H9 (cell line): Measurements from ENCODE around the gene SYNGAP1. TPM values are rescaled to one million over a fixed set of nuclear protein-coding genes. Genes with fewer than 3 reads are reported as not detected.

Source experiments
- DNase-seq: peaks from one replicate; pipeline ENCODE4 v3.0.0-alpha.2; 2017
- H2AFZ ChIP-seq: one replicate; pipeline ENCODE4 v1.6.1; 2013; ENCODE audit warnings: mild to moderate bottlenecking, low read length, control low read depth, moderate library complexity
- H2AK5ac ChIP-seq: 2 replicates; pipeline ENCODE4 v1.6.1; 2013; ENCODE audit warnings: low read length, control low read depth, mixed read lengths; ENCODE audit not compliant: insufficient read length
- H2BK120ac ChIP-seq: one replicate; pipeline ENCODE4 v1.6.1; 2013; ENCODE audit warnings: low read depth, mild to moderate bottlenecking, low read length, control low read depth, inconsistent platforms; ENCODE audit not compliant: poor library complexity, severe bottlenecking
- H2BK12ac ChIP-seq: 2 replicates; pipeline ENCODE4 v1.6.1; 2013; ENCODE audit warnings: low read length, control low read depth, mixed read lengths, low read depth; ENCODE audit not compliant: insufficient read length
- H2BK15ac ChIP-seq: 2 replicates; pipeline ENCODE4 v1.6.1; 2013; ENCODE audit warnings: low read depth, low read length, control low read depth
- H2BK20ac ChIP-seq: one replicate; pipeline ENCODE4 v1.6.1; 2013; ENCODE audit warnings: low read depth, mild to moderate bottlenecking, low read length, control low read depth, inconsistent platforms; ENCODE audit not compliant: poor library complexity, severe bottlenecking
- H2BK5ac ChIP-seq: 2 replicates; pipeline ENCODE4 v1.6.1; 2013; ENCODE audit warnings: low read length, control low read depth, mixed read lengths; ENCODE audit not compliant: insufficient read length
- H3K14ac ChIP-seq: 2 replicates; pipeline ENCODE4 v1.6.1; 2013; ENCODE audit warnings: low read length, control low read depth; ENCODE audit not compliant: insufficient read depth
- H3K18ac ChIP-seq: 2 replicates; pipeline ENCODE4 v1.6.1; 2013; ENCODE audit warnings: low read depth, mild to moderate bottlenecking, mixed read lengths, low read length, control low read depth; ENCODE audit not compliant: insufficient read length
- H3K23ac ChIP-seq: 2 replicates; pipeline ENCODE4 v1.6.1; 2013; ENCODE audit warnings: low read length, control low read depth, mixed read lengths, low read depth; ENCODE audit not compliant: insufficient read length
- H3K23me2 ChIP-seq: 2 replicates; pipeline ENCODE4 v1.6.1; 2013; ENCODE audit warnings: low read depth, mild to moderate bottlenecking, mixed read lengths, low read length, control low read depth; ENCODE audit not compliant: insufficient read length, poor library complexity, severe bottlenecking
- H3K27ac ChIP-seq: 2 replicates; pipeline ENCODE4 v1.5.1; 2013; ENCODE audit warnings: low read length, control low read depth, mixed read lengths, low read depth; ENCODE audit not compliant: insufficient read length
- H3K27me3 ChIP-seq: 2 replicates; pipeline ENCODE4 v1.6.1; 2013; ENCODE audit warnings: low read length, control low read depth, inconsistent platforms; ENCODE audit not compliant: insufficient read depth
- H3K4ac ChIP-seq: 2 replicates; pipeline ENCODE4 v1.6.1; 2013; ENCODE audit warnings: low read depth, mild to moderate bottlenecking, control low read depth, inconsistent platforms, low read length, moderate library complexity
- H3K4me1 ChIP-seq: 2 replicates; pipeline ENCODE4 v1.6.1; 2013; ENCODE audit warnings: low read length, control low read depth, inconsistent platforms; ENCODE audit not compliant: insufficient read depth
- H3K4me2 ChIP-seq: 2 replicates; pipeline ENCODE4 v1.6.1; 2013; ENCODE audit warnings: low read length, control low read depth, mixed read lengths; ENCODE audit not compliant: insufficient read length, insufficient read depth
- H3K56ac ChIP-seq: 2 replicates; pipeline ENCODE4 v1.6.1; 2013; ENCODE audit warnings: low read depth, mild to moderate bottlenecking, mixed read lengths, low read length, control low read depth; ENCODE audit not compliant: insufficient read length
- H3K79me1 ChIP-seq: 2 replicates; pipeline ENCODE4 v1.6.1; 2013; ENCODE audit warnings: low read depth, mild to moderate bottlenecking, moderate library complexity, low read length, control low read depth, inconsistent platforms; ENCODE audit not compliant: insufficient read depth, poor library complexity, severe bottlenecking
- H3K79me2 ChIP-seq: 2 replicates; pipeline ENCODE4 v1.6.1; 2013; ENCODE audit warnings: low read length, control low read depth, inconsistent platforms; ENCODE audit not compliant: insufficient read depth
- H3K9ac ChIP-seq: 2 replicates; pipeline ENCODE4 v1.6.1; 2013; ENCODE audit warnings: low read length, control low read depth, mixed read lengths; ENCODE audit not compliant: insufficient read length; ENCODE audit errors: extremely low read depth
- H3K9me3 ChIP-seq: one replicate; pipeline ENCODE4 v1.6.1; 2013; ENCODE audit warnings: low read depth, low read length, inconsistent platforms; ENCODE audit not compliant: control insufficient read depth
- H3T11ph ChIP-seq: one replicate; pipeline ENCODE4 v1.6.1; 2013; ENCODE audit warnings: mild to moderate bottlenecking, low read length, control low read depth, inconsistent platforms
- H4K20me1 ChIP-seq: one replicate; pipeline ENCODE4 v1.6.1; 2013; ENCODE audit not compliant: control insufficient read depth, insufficient read length, insufficient read depth
- H4K5ac ChIP-seq: 2 replicates; pipeline ENCODE4 v1.6.1; 2013; ENCODE audit warnings: low read depth, mild to moderate bottlenecking, mixed read lengths, low read length, control low read depth; ENCODE audit not compliant: insufficient read length
- H4K8ac ChIP-seq: replicated peaks from 2 replicates; pipeline ENCODE4 v1.6.1; 2013; ENCODE audit warnings: low read length, control low read depth, mixed read lengths, low read depth; ENCODE audit not compliant: insufficient read length
- H4K91ac ChIP-seq: 2 replicates; pipeline ENCODE4 v1.6.1; 2013; ENCODE audit warnings: low read depth, mild to moderate bottlenecking, moderate library complexity, mixed read lengths, low read length, control low read depth; ENCODE audit not compliant: insufficient read length
- H3K27ac Mint-ChIP-seq, 3 experiments: 2 replicates in 2 of 3; 3 replicates in 1 of 3; pipeline ENCODE4 v1.8.0; 2020 to 2021; ENCODE audit warnings: mixed read lengths in 3 of 3, mild to moderate bottlenecking in 1 of 3, moderate library complexity in 1 of 3
- H3K27me3 Mint-ChIP-seq: 2 replicates; pipeline ENCODE4 v1.8.0; 2021; ENCODE audit warnings: low read depth, mild to moderate bottlenecking, moderate library complexity, mixed read lengths
- H3K36me3 Mint-ChIP-seq, 3 experiments: 2 replicates in 2 of 3; 3 replicates in 1 of 3; pipeline ENCODE4 v1.8.0; 2020 to 2021; ENCODE audit warnings: low read depth in 3 of 3, mixed read lengths in 3 of 3; ENCODE audit not compliant: insufficient read depth in 1 of 3
- H3K4me1 Mint-ChIP-seq, 2 experiments: 2 replicates each; pipeline ENCODE4 v1.8.0; 2020; ENCODE audit warnings: mixed read lengths in 2 of 2
- H3K4me3 Mint-ChIP-seq, 2 experiments: 2 replicates in 1 of 2; 3 replicates in 1 of 2; pipeline ENCODE4 v1.8.0; 2020 to 2021; ENCODE audit warnings: mild to moderate bottlenecking in 2 of 2, mixed read lengths in 2 of 2, moderate library complexity in 1 of 2
- H3K9me3 Mint-ChIP-seq, 2 experiments: 2 replicates in 1 of 2; 3 replicates in 1 of 2; pipeline ENCODE4 v1.8.0; 2020; ENCODE audit warnings: mild to moderate bottlenecking in 2 of 2, mixed read lengths in 2 of 2, moderate library complexity in 1 of 2
- CTCF ChIP-seq: fragments of 200-600 bp; sonication (generic); conservative IDR thresholded peaks from 3 replicates; pipeline ENCODE4 v1.8.0; 2021; ENCODE audit warnings: antibody characterized with exemption, mild to moderate bottlenecking
- WGBS: extraction: QIAGEN DNeasy Blood & Tissue Kit; methylation state at CpG from one replicate; pipeline ENCODE4 v1.1.7; 2013; ENCODE audit warnings: missing lambda C conversion rate, low lambda C conversion rate, mixed read lengths; ENCODE audit not compliant: insufficient read length; ENCODE audit errors: extremely low coverage; 5-methylcytosine and 5-hydroxymethylcytosine counted together
- total RNA-seq: library from RNA; stranded (reverse); gene quantifications from 2 replicates; pipeline ENCODE4 v1.2.1, GENCODE V29; 2021

Gene SYNGAP1
- total RNA-seq, 1 experiment from 2014 or later, result 121 TPM

DNA sequence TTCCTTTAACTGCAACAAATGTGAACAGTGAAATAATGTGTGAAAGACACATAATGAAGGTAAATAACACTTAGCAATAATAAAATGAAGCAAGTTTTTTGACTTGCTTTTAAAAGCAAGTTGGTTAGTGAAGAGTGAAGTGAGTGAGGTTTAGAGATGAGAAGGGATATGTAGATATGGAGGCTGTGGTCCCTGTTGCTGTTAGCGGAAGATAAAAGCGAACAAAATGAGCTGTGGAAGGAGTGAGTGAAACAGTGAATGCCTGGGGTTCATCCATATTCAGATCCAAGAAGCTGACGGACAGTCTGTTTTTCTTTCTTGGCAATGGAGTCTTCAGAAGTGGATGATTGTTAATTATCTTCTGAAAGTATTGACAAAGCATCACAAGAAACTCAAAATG is 58.0 kb downstream of the SYNGAP1 start:
- no peak overlapping the region for H3K9ac ChIP-seq
- no peak overlapping the region for H2BK120ac ChIP-seq
- no peaks in the 10 kb centered on the region for H3K27me3 ChIP-seq
- no peaks in the 10 kb centered on the region for H3K4me1 Mint-ChIP-seq
- no peak overlapping the region for H4K5ac ChIP-seq
- no peak overlapping the region for H2AK5ac ChIP-seq
- no peak overlapping the region for H3K4ac ChIP-seq
- H3K23ac ChIP-seq, result no peak overlapping the region
- H3K23me2 ChIP-seq, result no peaks in the 10 kb centered on the region
- H3K79me1 ChIP-seq, result no peaks in the 10 kb centered on the region
- no peak overlapping the region for H3K14ac ChIP-seq
- TF ChIP-seq CTCF, result no peak
- peaks cover 15% of the 10 kb centered on the region for H3K27me3 Mint-ChIP-seq
- no peak overlapping the region for H3T11ph ChIP-seq
- H3K36me3 Mint-ChIP-seq, result no peaks in the 10 kb centered on the region
- H2BK5ac ChIP-seq, result no peak overlapping the region
- H3K27ac ChIP-seq, result no peak overlapping the region
- DNase-seq, result no peak
- no peaks in the 10 kb centered on the region; a peak in 1 of 5 replicates for H3K9me3 Mint-ChIP-seq
- H3K4me2 ChIP-seq, result no peak overlapping the region
- no peak overlapping the region for H2BK15ac ChIP-seq
- no peak overlapping the region for H2AFZ ChIP-seq
- H3K27ac Mint-ChIP-seq, result no peak overlapping the region
- no peak overlapping the region for H3K18ac ChIP-seq
- H4K8ac ChIP-seq, result no peak overlapping the region
- H3K4me3 Mint-ChIP-seq, result no peak overlapping the region
- H4K20me1 ChIP-seq, result no peaks in the 10 kb centered on the region
- H2BK12ac ChIP-seq, result no peak overlapping the region
- no peak overlapping the region for H4K91ac ChIP-seq
- no peaks in the 10 kb centered on the region for H3K4me1 ChIP-seq
- no peaks in the 10 kb centered on the region for H3K9me3 ChIP-seq
- no peak overlapping the region for H3K56ac ChIP-seq
- WGBS, result no CpG with 5 or more reads among the region's 3 CpGs
- H3K79me2 ChIP-seq, result no peaks in the 10 kb centered on the region; the same call in 1 of the 2 replicates
- H2BK20ac ChIP-seq, result no peak overlapping the region
